Mammary epithelial cell (primary cell): ENCODE measurements around the gene CLEC4M.

ENCODE experiments used
- EZH2 ChIP-seq: IDR thresholded peaks from 2 replicates; pipeline ENCODE4 v1.6.1; 2012; ENCODE audit warnings: low read length, inconsistent platforms, borderline replicate concordance
- TF ChIP-seq, protein P1 (sequence below), 2 donors: IDR thresholded peaks in 1 of 2; conservative IDR thresholded peaks in 1 of 2; 2 replicates each; pipeline ENCODE4 v1.5.1; 2011 to 2012; ENCODE audit warnings: inconsistent platforms in 2 of 2, low read length in 2 of 2, mild to moderate bottlenecking in 2 of 2, control low read depth in 1 of 2, low read depth in 1 of 2; ENCODE audit not compliant: insufficient read depth in 1 of 2; ENCODE audit errors: extremely low read depth in 1 of 2

DNA sequence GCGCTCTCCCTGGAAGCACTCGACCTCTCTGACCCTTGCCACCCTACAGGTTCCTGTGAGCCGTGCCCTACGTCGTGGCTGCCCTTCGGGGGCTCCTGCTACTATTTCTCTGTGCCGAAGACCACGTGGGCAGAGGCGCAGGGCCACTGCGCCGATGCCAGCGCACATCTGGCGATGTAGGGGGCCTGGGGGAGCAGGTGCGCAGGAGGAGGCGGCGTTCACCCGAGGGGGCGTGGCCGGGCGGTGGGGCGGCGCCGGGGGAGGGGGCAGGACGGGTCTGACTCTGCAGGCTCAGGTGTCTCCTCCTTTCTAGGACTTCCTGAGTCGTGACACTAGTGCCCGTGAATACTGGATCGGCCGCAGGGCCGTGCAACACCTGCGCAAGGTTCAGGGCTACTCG, 26.4 kb downstream of the CLEC4M start:
- TF ChIP-seq, protein P1, sequence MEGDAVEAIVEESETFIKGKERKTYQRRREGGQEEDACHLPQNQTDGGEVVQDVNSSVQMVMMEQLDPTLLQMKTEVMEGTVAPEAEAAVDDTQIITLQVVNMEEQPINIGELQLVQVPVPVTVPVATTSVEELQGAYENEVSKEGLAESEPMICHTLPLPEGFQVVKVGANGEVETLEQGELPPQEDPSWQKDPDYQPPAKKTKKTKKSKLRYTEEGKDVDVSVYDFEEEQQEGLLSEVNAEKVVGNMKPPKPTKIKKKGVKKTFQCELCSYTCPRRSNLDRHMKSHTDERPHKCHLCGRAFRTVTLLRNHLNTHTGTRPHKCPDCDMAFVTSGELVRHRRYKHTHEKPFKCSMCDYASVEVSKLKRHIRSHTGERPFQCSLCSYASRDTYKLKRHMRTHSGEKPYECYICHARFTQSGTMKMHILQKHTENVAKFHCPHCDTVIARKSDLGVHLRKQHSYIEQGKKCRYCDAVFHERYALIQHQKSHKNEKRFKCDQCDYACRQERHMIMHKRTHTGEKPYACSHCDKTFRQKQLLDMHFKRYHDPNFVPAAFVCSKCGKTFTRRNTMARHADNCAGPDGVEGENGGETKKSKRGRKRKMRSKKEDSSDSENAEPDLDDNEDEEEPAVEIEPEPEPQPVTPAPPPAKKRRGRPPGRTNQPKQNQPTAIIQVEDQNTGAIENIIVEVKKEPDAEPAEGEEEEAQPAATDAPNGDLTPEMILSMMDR (conservative IDR thresholded peaks at IDR 0.05 in 1 of 2, IDR thresholded peaks at IDR 0.05 in 1 of 2; ENCODE audit: extremely low read depth in 1 of 2, insufficient read depth in 1 of 2, low read depth in 1 of 2, low read length in 2 of 2): no peak
- no peak for TF ChIP-seq EZH2
